Measurements from ENCODE around the gene USH1G.

USH1G gene

GRCh38 chr17:74947041-74947754, 24.1 kb upstream of the USH1G start:
- TF ChIP-seq SPI1 (IDR thresholded peaks at IDR 0.05; ENCODE audit: low read depth, low read length) (no peak), POLR2A (IDR thresholded peaks at IDR 0.05; ENCODE audit: low read depth, low read length) (no peak)
- no peak for DNase-seq (ENCODE audit: insufficient read length, low spot score)
- no peak for FAIRE-seq

GRCh38 chr17:74946641-74947040, 23.6 kb upstream of the USH1G start:
- TF ChIP-seq POU2F2 (IDR thresholded peaks at IDR 0.05; ENCODE audit: low read depth, low read length), result no peak
- no peak for TF ChIP-seq PAX5 (IDR thresholded peaks at IDR 0.05; ENCODE audit: insufficient read depth, low read length, severe bottlenecking)
- no peak for TF ChIP-seq POLR2A (IDR thresholded peaks at IDR 0.05; ENCODE audit: low read depth, low read length)
- TF ChIP-seq TAF1 (IDR thresholded peaks at IDR 0.05; ENCODE audit: low read depth, low read length), result no peak
- TF ChIP-seq POLR2AphosphoS5 (IDR thresholded peaks at IDR 0.05; ENCODE audit: low read depth, low read length), result no peak
- no peak for TF ChIP-seq SPI1 (IDR thresholded peaks at IDR 0.05; ENCODE audit: low read depth, low read length)
- FAIRE-seq, result no peak
- no peak for DNase-seq (ENCODE audit: insufficient read length, low spot score)

- DNase-seq (ENCODE audit: insufficient read length, low spot score), result no peak
- peak; percentile 9 for FAIRE-seq
- no peak for TF ChIP-seq SPI1 (IDR thresholded peaks at IDR 0.05; ENCODE audit: low read depth, low read length)
- no peak for TF ChIP-seq PAX5 (IDR thresholded peaks at IDR 0.05; ENCODE audit: insufficient read depth, low read length, severe bottlenecking)
- no peak for TF ChIP-seq POLR2AphosphoS5 (IDR thresholded peaks at IDR 0.05; ENCODE audit: low read depth, low read length)
- TF ChIP-seq POU2F2 (IDR thresholded peaks at IDR 0.05; ENCODE audit: low read depth, low read length), result no peak
- no peak for TF ChIP-seq TAF1 (IDR thresholded peaks at IDR 0.05; ENCODE audit: low read depth, low read length)
- TF ChIP-seq POLR2A (IDR thresholded peaks at IDR 0.05; ENCODE audit: low read depth, low read length), result no peak
Measured at GRCh38 chr17:74945543-74945942, 22.5 kb upstream of the USH1G start.

GRCh38 chr17:74943808-74944522, 20.9 kb upstream of the USH1G start:
- no peak for FAIRE-seq

GRCh38 chr17:74941128-74941725, 18.2 kb upstream of the USH1G start:
- TF ChIP-seq SPI1 (IDR thresholded peaks at IDR 0.05; ENCODE audit: low read depth, low read length) (no peak), TAF1 (IDR thresholded peaks at IDR 0.05; ENCODE audit: low read depth, low read length) (no peak), POLR2A (IDR thresholded peaks at IDR 0.05; ENCODE audit: low read depth, low read length) (no peak), POLR2AphosphoS5 (IDR thresholded peaks at IDR 0.05; ENCODE audit: low read depth, low read length) (no peak), PAX5 (IDR thresholded peaks at IDR 0.05; ENCODE audit: insufficient read depth, low read length, severe bottlenecking) (no peak), POU2F2 (IDR thresholded peaks at IDR 0.05; ENCODE audit: low read depth, low read length) (no peak)
- DNase-seq (ENCODE audit: insufficient read length, low spot score), result no peak
- FAIRE-seq, result no peak

More at GRCh38 chr17:74943808-74944522, 20.9 kb upstream of the USH1G start:
- no peak for DNase-seq (ENCODE audit: insufficient read length, low spot score)
- TF ChIP-seq PAX5 (IDR thresholded peaks at IDR 0.05; ENCODE audit: insufficient read depth, low read length, severe bottlenecking), result no peak
- no peak for TF ChIP-seq POLR2A (IDR thresholded peaks at IDR 0.05; ENCODE audit: low read depth, low read length)
- TF ChIP-seq TAF1 (IDR thresholded peaks at IDR 0.05; ENCODE audit: low read depth, low read length), result no peak
- TF ChIP-seq POU2F2 (IDR thresholded peaks at IDR 0.05; ENCODE audit: low read depth, low read length), result no peak
- TF ChIP-seq SPI1 (IDR thresholded peaks at IDR 0.05; ENCODE audit: low read depth, low read length), result no peak
- no peak for TF ChIP-seq POLR2AphosphoS5 (IDR thresholded peaks at IDR 0.05; ENCODE audit: low read depth, low read length)

- TF ChIP-seq POLR2AphosphoS5 (IDR thresholded peaks at IDR 0.05; ENCODE audit: low read depth, low read length), result no peak
- TF ChIP-seq POLR2A (IDR thresholded peaks at IDR 0.05; ENCODE audit: low read depth, low read length), result no peak
- TF ChIP-seq TAF1 (IDR thresholded peaks at IDR 0.05; ENCODE audit: low read depth, low read length), result no peak
- no peak for TF ChIP-seq PAX5 (IDR thresholded peaks at IDR 0.05; ENCODE audit: insufficient read depth, low read length, severe bottlenecking)
- no peak for TF ChIP-seq POU2F2 (IDR thresholded peaks at IDR 0.05; ENCODE audit: low read depth, low read length)
- no peak for TF ChIP-seq SPI1 (IDR thresholded peaks at IDR 0.05; ENCODE audit: low read depth, low read length)
- FAIRE-seq (no peak), DNase-seq (ENCODE audit: insufficient read length, low spot score) (no peak)
Measured at GRCh38 chr17:74939534-74939933, 16.5 kb upstream of the USH1G start.

- TF ChIP-seq POU2F2 (IDR thresholded peaks at IDR 0.05; ENCODE audit: low read depth, low read length), result no peak
- no peak for TF ChIP-seq PAX5 (IDR thresholded peaks at IDR 0.05; ENCODE audit: insufficient read depth, low read length, severe bottlenecking)
- no peak for TF ChIP-seq TAF1 (IDR thresholded peaks at IDR 0.05; ENCODE audit: low read depth, low read length)
- TF ChIP-seq SPI1 (IDR thresholded peaks at IDR 0.05; ENCODE audit: low read depth, low read length), result no peak
- TF ChIP-seq POLR2AphosphoS5 (IDR thresholded peaks at IDR 0.05; ENCODE audit: low read depth, low read length), result no peak
- no peak for TF ChIP-seq POLR2A (IDR thresholded peaks at IDR 0.05; ENCODE audit: low read depth, low read length)
- FAIRE-seq (no peak), DNase-seq (ENCODE audit: insufficient read length, low spot score) (no peak)
Measured at GRCh38 chr17:74938194-74938950, 15.3 kb upstream of the USH1G start.

- DNase-seq (ENCODE audit: insufficient read length, low spot score) (no peak), FAIRE-seq (no peak)
- TF ChIP-seq POU2F2 (IDR thresholded peaks at IDR 0.05; ENCODE audit: low read depth, low read length), result no peak
- no peak for TF ChIP-seq SPI1 (IDR thresholded peaks at IDR 0.05; ENCODE audit: low read depth, low read length)
- no peak for TF ChIP-seq TAF1 (IDR thresholded peaks at IDR 0.05; ENCODE audit: low read depth, low read length)
Measured at GRCh38 chr17:74937064-74938051, 14.3 kb upstream of the USH1G start.
